OCI-LY1 (cell line): Measurements from ENCODE around the gene FLNC.
A peak's percentile ranks its signal among the peaks of the same experiment; 100 is the strongest.

Experiments used
- H2AFZ ChIP-seq: fragments of 200-600 bp; sonication (generic), shearing (Covaris generic); 2 replicates; pipeline ENCODE4 v1.6.0; 2014; ENCODE audit warnings: antibody characterized with exemption, mild to moderate bottlenecking, low read length
- H3F3A ChIP-seq: fragments of 200-600 bp; sonication (generic), shearing (Covaris generic); 2 replicates; pipeline ENCODE4 v1.6.0; 2014; ENCODE audit warnings: mild to moderate bottlenecking, antibody characterized with exemption, low read length, moderate library complexity; ENCODE audit not compliant: insufficient read depth
- H3K27ac ChIP-seq: fragments of 200-600 bp; sonication (generic); 2 replicates; pipeline ENCODE4 v1.5.1; 2014; ENCODE audit warnings: low read length, mixed run types, mild to moderate bottlenecking, low read depth; ENCODE audit not compliant: poor library complexity, severe bottlenecking
- H3K27me3 ChIP-seq: fragments of 200-600 bp; sonication (generic); 2 replicates; pipeline ENCODE4 v1.6.0; 2014; ENCODE audit warnings: antibody characterized with exemption, mild to moderate bottlenecking, low read length, moderate library complexity; ENCODE audit not compliant: insufficient read depth
- H3K36me3 ChIP-seq: fragments of 200-600 bp; sonication (generic); 2 replicates; pipeline ENCODE4 v1.6.1; 2014; ENCODE audit warnings: mild to moderate bottlenecking, antibody characterized with exemption, low read length, moderate library complexity, mixed read lengths; ENCODE audit not compliant: insufficient read depth
- H3K4me1 ChIP-seq: fragments of 200-600 bp; sonication (generic); 2 replicates; pipeline ENCODE4 v1.5.1; 2014; ENCODE audit warnings: mild to moderate bottlenecking, low read length, moderate library complexity; ENCODE audit not compliant: insufficient read depth, severe bottlenecking
- H3K4me2 ChIP-seq: fragments of 200-600 bp; sonication (generic), shearing (Covaris generic); 2 replicates; pipeline ENCODE4 v1.6.1; 2014; ENCODE audit warnings: low read length
- H3K4me3 ChIP-seq: fragments of 200-600 bp; sonication (generic); 2 replicates; pipeline ENCODE4 v1.5.1; 2014; ENCODE audit warnings: low read length, low read depth, mild to moderate bottlenecking, mixed read lengths; ENCODE audit not compliant: poor library complexity, severe bottlenecking
- H3K79me2 ChIP-seq: fragments of 200-600 bp; shearing (Covaris generic); 2 replicates; pipeline ENCODE4 v1.6.1; 2016; ENCODE audit warnings: mixed run types, low read length, mixed read lengths; ENCODE audit not compliant: insufficient read depth
- H3K9ac ChIP-seq: fragments of 200-600 bp; sonication (generic), shearing (Covaris generic); 2 replicates; pipeline ENCODE4 v1.6.1; 2014; ENCODE audit warnings: mild to moderate bottlenecking, low read length, mixed read lengths
- H3K9me2 ChIP-seq: fragments of 200-600 bp; sonication (generic), shearing (Covaris generic); 2 replicates; pipeline ENCODE4 v1.6.1; 2014; ENCODE audit warnings: low read depth, mild to moderate bottlenecking, low read length, mixed read lengths
- H3K9me3 ChIP-seq: fragments of 200-600 bp; shearing (Covaris generic); 2 replicates; pipeline ENCODE4 v1.6.1; 2014; ENCODE audit warnings: low read length, mixed read lengths
- H4K20me1 ChIP-seq: fragments of 200-600 bp; sonication (generic), shearing (Covaris generic); 2 replicates; pipeline ENCODE4 v1.6.0; 2016; ENCODE audit warnings: mild to moderate bottlenecking, low read length; ENCODE audit not compliant: insufficient read depth
- EZH2 ChIP-seq: fragments of 200-600 bp; sonication (generic), shearing (Covaris generic); IDR thresholded peaks from 2 replicates; pipeline ENCODE4 v1.8.0; 2017; ENCODE audit warnings: borderline replicate concordance, mixed run types, mild to moderate bottlenecking, antibody characterized with exemption, low read length, moderate library complexity, mixed read lengths
- TF ChIP-seq, protein P1 (sequence below): fragments of 200-600 bp; sonication (generic), shearing (Covaris generic); IDR thresholded peaks from 2 replicates; pipeline ENCODE4 v1.5.1; 2017; ENCODE audit warnings: mild to moderate bottlenecking, antibody characterized with exemption, low read length, moderate library complexity, mixed read lengths

The FLNC gene

DNA sequence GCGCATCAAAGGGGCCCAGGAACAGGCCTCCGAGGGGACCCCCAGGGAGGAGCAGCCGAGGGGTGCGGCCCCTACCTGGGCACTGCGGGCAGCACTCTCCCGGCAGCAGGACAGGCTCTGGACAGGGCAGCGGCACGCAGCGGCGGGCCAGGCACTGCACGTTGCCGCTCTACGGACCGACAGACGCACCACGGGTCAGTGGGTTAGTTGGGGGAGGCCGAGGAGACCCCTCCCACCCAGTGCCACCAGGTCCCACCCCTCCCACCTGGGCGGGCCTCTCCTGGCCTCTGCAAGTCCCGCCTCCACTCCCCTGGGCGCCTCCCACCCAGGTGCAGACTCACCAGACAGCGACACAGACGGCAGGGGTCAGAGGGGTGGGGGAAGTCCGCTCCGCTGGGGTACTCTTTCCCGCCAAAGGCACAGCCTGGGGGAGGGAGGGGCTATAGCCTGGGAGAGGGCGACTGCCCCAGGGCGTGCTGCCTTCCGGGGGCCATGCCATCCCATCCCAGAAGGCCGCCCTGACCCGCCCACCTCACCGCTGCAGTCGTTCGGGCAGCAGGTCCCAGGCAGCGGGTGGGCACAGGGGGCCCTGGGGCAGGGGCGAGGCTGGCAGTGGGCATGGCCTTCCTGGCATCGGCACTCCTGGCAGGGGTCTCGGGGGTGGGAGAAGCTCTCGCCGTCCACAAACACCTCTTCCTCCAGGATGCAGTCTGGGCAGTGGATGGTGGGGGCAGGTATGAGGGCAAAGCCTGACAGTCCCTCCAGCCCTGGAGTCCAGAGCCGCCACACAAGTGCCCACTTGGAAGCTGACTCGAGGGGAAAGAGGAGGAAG is 61.1 kb downstream of the FLNC start:
- H3K27me3 ChIP-seq, result peaks cover 10% of the 10 kb centered on the region; the same call in 1 of the 2 replicates
- no peak overlapping the region for H2AFZ ChIP-seq
- H3K36me3 ChIP-seq, result no peaks in the 10 kb centered on the region
- no peaks in the 10 kb centered on the region for H4K20me1 ChIP-seq
- H3K9ac ChIP-seq, result no peak overlapping the region; the same call in 1 of the 2 replicates
- no peaks in the 10 kb centered on the region for H3K9me2 ChIP-seq
- no peak overlapping the region for H3K27ac ChIP-seq
- H3F3A ChIP-seq, result no peaks in the 10 kb centered on the region
- TF ChIP-seq, protein P1, sequence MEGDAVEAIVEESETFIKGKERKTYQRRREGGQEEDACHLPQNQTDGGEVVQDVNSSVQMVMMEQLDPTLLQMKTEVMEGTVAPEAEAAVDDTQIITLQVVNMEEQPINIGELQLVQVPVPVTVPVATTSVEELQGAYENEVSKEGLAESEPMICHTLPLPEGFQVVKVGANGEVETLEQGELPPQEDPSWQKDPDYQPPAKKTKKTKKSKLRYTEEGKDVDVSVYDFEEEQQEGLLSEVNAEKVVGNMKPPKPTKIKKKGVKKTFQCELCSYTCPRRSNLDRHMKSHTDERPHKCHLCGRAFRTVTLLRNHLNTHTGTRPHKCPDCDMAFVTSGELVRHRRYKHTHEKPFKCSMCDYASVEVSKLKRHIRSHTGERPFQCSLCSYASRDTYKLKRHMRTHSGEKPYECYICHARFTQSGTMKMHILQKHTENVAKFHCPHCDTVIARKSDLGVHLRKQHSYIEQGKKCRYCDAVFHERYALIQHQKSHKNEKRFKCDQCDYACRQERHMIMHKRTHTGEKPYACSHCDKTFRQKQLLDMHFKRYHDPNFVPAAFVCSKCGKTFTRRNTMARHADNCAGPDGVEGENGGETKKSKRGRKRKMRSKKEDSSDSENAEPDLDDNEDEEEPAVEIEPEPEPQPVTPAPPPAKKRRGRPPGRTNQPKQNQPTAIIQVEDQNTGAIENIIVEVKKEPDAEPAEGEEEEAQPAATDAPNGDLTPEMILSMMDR, result no peak
- no peak for TF ChIP-seq EZH2
- peaks cover 11% of the 10 kb centered on the region for H3K4me1 ChIP-seq
- no peaks in the 10 kb centered on the region for H3K9me3 ChIP-seq
- H3K79me2 ChIP-seq, result no peaks in the 10 kb centered on the region
- peak overlapping the region; percentile 31 for H3K4me3 ChIP-seq
- H3K4me2 ChIP-seq, result peak overlapping the region; percentile 45

DNA sequence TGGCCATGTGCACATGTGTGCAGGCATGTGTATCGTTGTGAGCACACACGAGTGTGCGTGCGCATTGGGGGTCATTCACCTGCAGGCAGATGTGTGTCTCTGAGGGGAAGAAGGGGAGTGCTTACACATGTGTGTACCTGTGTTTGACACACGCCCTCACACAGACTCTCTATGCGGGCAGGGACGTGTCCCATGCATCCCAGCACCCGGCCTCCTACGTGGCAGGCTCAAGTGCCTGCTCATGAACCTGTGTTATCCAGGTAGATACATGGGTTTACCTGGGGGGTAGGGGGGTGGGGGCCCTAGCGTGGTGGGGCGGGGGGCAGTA is 61.7 kb downstream of the FLNC start:
- no peak overlapping the region for H2AFZ ChIP-seq
- H3K27ac ChIP-seq, result no peak overlapping the region
- H3K27me3 ChIP-seq, result peaks cover 10% of the 10 kb centered on the region; the same call in 1 of the 2 replicates
- no peaks in the 10 kb centered on the region for H3F3A ChIP-seq
- no peaks in the 10 kb centered on the region for H3K36me3 ChIP-seq
- no peak for TF ChIP-seq EZH2
- TF ChIP-seq, protein P1, result no peak
- H3K4me2 ChIP-seq, result no peak overlapping the region; the same call in 1 of the 2 replicates
- H3K79me2 ChIP-seq, result no peaks in the 10 kb centered on the region
- no peak overlapping the region for H3K4me3 ChIP-seq
- H3K9me2 ChIP-seq, result no peaks in the 10 kb centered on the region
- H3K9me3 ChIP-seq, result no peaks in the 10 kb centered on the region
- H3K9ac ChIP-seq, result no peak overlapping the region; the same call in 1 of the 2 replicates
- H4K20me1 ChIP-seq, result no peaks in the 10 kb centered on the region
- H3K4me1 ChIP-seq, result peaks cover 11% of the 10 kb centered on the region

DNA sequence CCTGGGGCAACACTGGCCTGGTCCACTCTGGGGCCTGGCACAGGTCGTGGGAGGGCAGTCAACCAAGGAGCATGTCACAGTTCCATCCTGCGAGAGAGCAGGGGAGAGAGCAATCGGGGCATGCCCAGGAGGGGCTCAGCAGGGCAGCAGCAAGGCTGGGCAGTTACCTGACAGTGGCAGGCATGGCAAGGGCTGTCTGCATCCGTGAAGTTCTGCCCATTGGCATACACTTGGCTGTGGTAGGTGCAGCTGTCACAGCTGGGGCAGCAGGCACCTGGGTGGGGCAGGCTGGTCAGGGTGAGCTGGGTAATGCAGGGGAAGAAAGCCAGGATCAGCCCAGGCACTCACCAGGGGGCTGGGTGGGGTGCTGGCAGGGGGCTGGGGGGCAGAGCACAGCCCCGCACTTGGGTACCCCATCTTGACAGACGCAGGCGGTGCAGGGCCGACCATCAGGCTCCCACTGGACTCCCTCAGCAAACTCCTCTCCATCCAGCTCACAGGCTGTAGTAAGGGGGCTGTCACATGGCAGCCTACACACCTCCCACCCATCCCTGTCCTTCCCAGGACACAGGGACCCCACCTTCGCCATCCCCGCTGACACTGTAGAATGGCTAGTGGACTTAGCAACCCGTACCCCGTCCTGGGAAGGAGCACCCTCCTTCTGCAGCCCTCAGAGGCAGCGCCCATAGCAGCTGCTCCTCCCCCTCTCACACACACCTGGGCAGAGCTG is 62.5 kb downstream of the FLNC start:
- Histone ChIP-seq H3K79me2 (no peaks in the 10 kb centered on the region), H3K36me3 (no peaks in the 10 kb centered on the region), H3K4me3 (no peak overlapping the region), H3K9ac (no peak overlapping the region), H3K27me3 (peaks cover 10% of the 10 kb centered on the region; the same call in 1 of the 2 replicates), H3K4me1 (peaks cover 11% of the 10 kb centered on the region), H3K9me3 (no peaks in the 10 kb centered on the region), H3K27ac (no peak overlapping the region), H3K4me2 (no peak overlapping the region), H2AFZ (no peak overlapping the region), H4K20me1 (no peaks in the 10 kb centered on the region), H3K9me2 (no peaks in the 10 kb centered on the region), H3F3A (no peaks in the 10 kb centered on the region)
- TF ChIP-seq, protein P1, result no peak
- no peak for TF ChIP-seq EZH2
